Osteoblast (primary cell): ENCODE data around the gene TSFM. TPM values are rescaled to one million over a fixed set of nuclear protein-coding genes. Genes with fewer than 3 reads are reported as not detected.

ENCODE experiments used
- DNase-seq: peaks from one replicate; pipeline ENCODE4 v3.0.0; 2011; ENCODE audit warnings: low spot score, mixed read lengths; ENCODE audit not compliant: insufficient read length; ENCODE audit errors: missing footprints
- H2AFZ ChIP-seq: 2 replicates; pipeline ENCODE4 v1.6.0; 2011; ENCODE audit warnings: mild to moderate bottlenecking, low read length
- H3K27ac ChIP-seq: 2 replicates; pipeline ENCODE4 v1.5.1; 2011; ENCODE audit warnings: mild to moderate bottlenecking, low read depth, low read length, moderate library complexity
- H3K27me3 ChIP-seq: 2 replicates; pipeline ENCODE4 v1.6.0; 2012; ENCODE audit warnings: mild to moderate bottlenecking, control low read depth, inconsistent platforms, low read length, moderate library complexity; ENCODE audit not compliant: insufficient read depth
- H3K36me3 ChIP-seq: 2 replicates; pipeline ENCODE4 v1.5.1; 2011; ENCODE audit warnings: mild to moderate bottlenecking, low read length, control low read depth, moderate library complexity; ENCODE audit not compliant: insufficient read depth
- H3K4me1 ChIP-seq: 2 replicates; pipeline ENCODE4 v1.5.1; 2011; ENCODE audit warnings: mild to moderate bottlenecking, low read length, control low read depth, moderate library complexity; ENCODE audit not compliant: insufficient read depth
- H3K4me2 ChIP-seq: 2 replicates; pipeline ENCODE4 v1.6.0; 2011; ENCODE audit warnings: mild to moderate bottlenecking, low read length; ENCODE audit not compliant: insufficient read depth
- H3K4me3 ChIP-seq: fragments of 200-600 bp; sonication (generic); 3 replicates; pipeline ENCODE4 v1.5.1; 2012; ENCODE audit warnings: mild to moderate bottlenecking, low read length, inconsistent platforms; ENCODE audit not compliant: insufficient read depth
- H3K79me2 ChIP-seq: 2 replicates; pipeline ENCODE4 v1.6.0; 2012; ENCODE audit warnings: mild to moderate bottlenecking, low read length, control low read depth, inconsistent platforms; ENCODE audit not compliant: insufficient read depth
- H3K9me3 ChIP-seq: 2 replicates; pipeline ENCODE4 v1.5.1; 2011; ENCODE audit warnings: low read depth, low read length, control low read depth
- H4K20me1 ChIP-seq: 2 replicates; pipeline ENCODE4 v1.6.0; 2012; ENCODE audit warnings: mild to moderate bottlenecking, low read length, control low read depth; ENCODE audit not compliant: insufficient read depth
- total RNA-seq: library from RNA; depleted of rRNA; stranded (reverse); fragments of >200 nt; gene quantifications from 2 replicates; pipeline ENCODE4 v1.2.3, GENCODE V29; 2012
- TF ChIP-seq, protein P1 (sequence below): IDR thresholded peaks from 2 replicates; pipeline ENCODE4 v1.5.1; 2011; ENCODE audit warnings: mild to moderate bottlenecking, low read depth, low read length, moderate library complexity; ENCODE audit errors: extremely low read depth

The TSFM gene
- total RNA-seq, 1 donor, result 18.1 TPM

GRCh38 chr12:57750561-57751431 lies 31.8 kb upstream of the TSFM start:
- DNase-seq, result peak; percentile 64
- H3K27me3 ChIP-seq, result peaks cover 25% of the 10 kb centered on the region
- peaks cover 18% of the 10 kb centered on the region for H3K4me1 ChIP-seq

DNA sequence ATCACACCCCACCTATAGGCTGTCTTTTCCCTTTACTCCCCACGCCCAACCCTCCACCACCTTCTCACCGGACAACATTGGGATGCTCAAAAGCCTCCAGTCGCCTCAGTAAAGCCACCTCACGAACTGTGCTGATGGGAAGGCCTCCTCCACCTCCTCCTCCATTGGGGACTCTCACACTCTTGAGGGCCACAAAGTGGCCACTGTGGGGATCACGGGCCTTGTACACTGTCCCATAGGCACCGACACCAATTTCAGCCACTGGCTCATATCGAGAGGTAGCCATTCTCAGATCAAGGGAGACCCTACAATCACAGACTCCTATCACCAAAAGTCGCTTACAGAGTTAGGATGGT lies 31.2 kb upstream of the TSFM start:
- H3K36me3 ChIP-seq, result peaks cover 41% of the 10 kb centered on the region
- H3K27me3 ChIP-seq, result peaks cover 31% of the 10 kb centered on the region
- no peaks in the 10 kb centered on the region for H3K9me3 ChIP-seq
- TF ChIP-seq, protein P1, sequence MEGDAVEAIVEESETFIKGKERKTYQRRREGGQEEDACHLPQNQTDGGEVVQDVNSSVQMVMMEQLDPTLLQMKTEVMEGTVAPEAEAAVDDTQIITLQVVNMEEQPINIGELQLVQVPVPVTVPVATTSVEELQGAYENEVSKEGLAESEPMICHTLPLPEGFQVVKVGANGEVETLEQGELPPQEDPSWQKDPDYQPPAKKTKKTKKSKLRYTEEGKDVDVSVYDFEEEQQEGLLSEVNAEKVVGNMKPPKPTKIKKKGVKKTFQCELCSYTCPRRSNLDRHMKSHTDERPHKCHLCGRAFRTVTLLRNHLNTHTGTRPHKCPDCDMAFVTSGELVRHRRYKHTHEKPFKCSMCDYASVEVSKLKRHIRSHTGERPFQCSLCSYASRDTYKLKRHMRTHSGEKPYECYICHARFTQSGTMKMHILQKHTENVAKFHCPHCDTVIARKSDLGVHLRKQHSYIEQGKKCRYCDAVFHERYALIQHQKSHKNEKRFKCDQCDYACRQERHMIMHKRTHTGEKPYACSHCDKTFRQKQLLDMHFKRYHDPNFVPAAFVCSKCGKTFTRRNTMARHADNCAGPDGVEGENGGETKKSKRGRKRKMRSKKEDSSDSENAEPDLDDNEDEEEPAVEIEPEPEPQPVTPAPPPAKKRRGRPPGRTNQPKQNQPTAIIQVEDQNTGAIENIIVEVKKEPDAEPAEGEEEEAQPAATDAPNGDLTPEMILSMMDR, result no peak
- peak; percentile 71 for DNase-seq
- peak overlapping the region; percentile 85 for H3K4me2 ChIP-seq
- peaks cover 34% of the 10 kb centered on the region for H3K79me2 ChIP-seq
- no peaks in the 10 kb centered on the region for H4K20me1 ChIP-seq
- peak overlapping the region; percentile 85 for H3K4me3 ChIP-seq
- peak overlapping the region; percentile 96 for H3K27ac ChIP-seq
- peaks cover 16% of the 10 kb centered on the region for H3K4me1 ChIP-seq
- H2AFZ ChIP-seq, result peak overlapping the region; percentile 83

More at GRCh38 chr12:57750561-57751431, 31.8 kb upstream of the TSFM start:
- TF ChIP-seq, protein P1, result no peak
- H3K4me2 ChIP-seq, result peak overlapping the region; percentile 85
- peak overlapping the region; percentile 96 for H3K27ac ChIP-seq
- peaks cover 37% of the 10 kb centered on the region for H3K79me2 ChIP-seq
- H2AFZ ChIP-seq, result no peak overlapping the region
- H4K20me1 ChIP-seq, result no peaks in the 10 kb centered on the region
- peak overlapping the region; percentile 85 for H3K4me3 ChIP-seq
- H3K36me3 ChIP-seq, result peaks cover 45% of the 10 kb centered on the region
- H3K9me3 ChIP-seq, result no peaks in the 10 kb centered on the region

GRCh38 chr12:57751788-57752667 lies 30.6 kb upstream of the TSFM start, which contains the start of gene CDK4:
TSS of gene CDK4 (minus strand) at chr12:57752310. CDS start at chr12:57751717, 593 bp downstream.
- peak within 1 kb of the TSS; percentile 96 for H3K27ac ChIP-seq
- H3K9me3 ChIP-seq, result no peaks in the 10 kb centered on the region
- peaks cover 35% of the 10 kb centered on the region for H3K36me3 ChIP-seq

More at GRCh38 chr12:57751788-57752667, 30.6 kb upstream of the TSFM start, which contains the start of gene CDK4:
- TF ChIP-seq, protein P1, result no peak
- peak; percentile 100 for DNase-seq
- H3K4me3 ChIP-seq, result peak within 1 kb of the TSS; percentile 85
- H2AFZ ChIP-seq, result peak within 1 kb of the TSS; percentile 84
- peaks cover 38% of the 10 kb centered on the region for H3K27me3 ChIP-seq
- H4K20me1 ChIP-seq, result no peaks in the 10 kb centered on the region
- peaks cover 16% of the 10 kb centered on the region for H3K4me1 ChIP-seq
- peak within 1 kb of the TSS; percentile 85 for H3K4me2 ChIP-seq
- peaks cover 34% of the 10 kb centered on the region for H3K79me2 ChIP-seq
